ENCODE measurements around the gene GRAMD2B. TPM values are rescaled to one million over a fixed set of nuclear protein-coding genes. Genes with fewer than 3 reads are reported as not detected.

Gene GRAMD2B
- total RNA-seq, 1 donor from 2014 or later: 13.7 TPM

DNA sequence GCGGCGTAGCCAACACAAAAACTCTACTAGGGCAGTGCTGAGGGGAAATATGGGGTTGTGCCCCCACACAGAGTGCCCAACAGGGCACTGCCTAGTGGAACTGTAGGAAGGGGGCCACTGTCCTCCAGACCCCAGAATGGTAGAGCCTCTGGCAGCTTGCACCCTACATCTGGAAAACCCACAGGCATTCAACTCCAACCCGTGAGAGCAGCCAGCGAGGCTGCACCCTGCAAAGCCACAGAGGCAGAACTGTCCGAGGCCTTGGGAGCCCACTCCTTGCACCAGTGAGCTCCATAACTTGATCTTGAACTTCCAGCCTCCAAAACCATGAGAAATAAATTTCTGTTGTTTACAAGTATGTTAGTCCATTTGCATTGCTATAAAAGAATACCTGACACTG is 27.7 kb downstream of the GRAMD2B start:
- H3K36me3 ChIP-seq: no peaks in the 10 kb centered on the region
- peaks cover 5% of the 10 kb centered on the region for H3K4me1 ChIP-seq
- TF ChIP-seq, protein P1, sequence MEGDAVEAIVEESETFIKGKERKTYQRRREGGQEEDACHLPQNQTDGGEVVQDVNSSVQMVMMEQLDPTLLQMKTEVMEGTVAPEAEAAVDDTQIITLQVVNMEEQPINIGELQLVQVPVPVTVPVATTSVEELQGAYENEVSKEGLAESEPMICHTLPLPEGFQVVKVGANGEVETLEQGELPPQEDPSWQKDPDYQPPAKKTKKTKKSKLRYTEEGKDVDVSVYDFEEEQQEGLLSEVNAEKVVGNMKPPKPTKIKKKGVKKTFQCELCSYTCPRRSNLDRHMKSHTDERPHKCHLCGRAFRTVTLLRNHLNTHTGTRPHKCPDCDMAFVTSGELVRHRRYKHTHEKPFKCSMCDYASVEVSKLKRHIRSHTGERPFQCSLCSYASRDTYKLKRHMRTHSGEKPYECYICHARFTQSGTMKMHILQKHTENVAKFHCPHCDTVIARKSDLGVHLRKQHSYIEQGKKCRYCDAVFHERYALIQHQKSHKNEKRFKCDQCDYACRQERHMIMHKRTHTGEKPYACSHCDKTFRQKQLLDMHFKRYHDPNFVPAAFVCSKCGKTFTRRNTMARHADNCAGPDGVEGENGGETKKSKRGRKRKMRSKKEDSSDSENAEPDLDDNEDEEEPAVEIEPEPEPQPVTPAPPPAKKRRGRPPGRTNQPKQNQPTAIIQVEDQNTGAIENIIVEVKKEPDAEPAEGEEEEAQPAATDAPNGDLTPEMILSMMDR (IDR thresholded peaks at IDR 0.05): no peak
- ATAC-seq (no peak), DNase-seq (no peak)
- no peak overlapping the region for H3K27ac ChIP-seq
- H3K9me3 ChIP-seq: no peaks in the 10 kb centered on the region
- H3K27me3 ChIP-seq (ENCODE audit: low read depth): no peaks in the 10 kb centered on the region
- intact Hi-C loops (cut with DNase I): no loop called here
- no peak overlapping the region for H3K4me3 ChIP-seq

DNA sequence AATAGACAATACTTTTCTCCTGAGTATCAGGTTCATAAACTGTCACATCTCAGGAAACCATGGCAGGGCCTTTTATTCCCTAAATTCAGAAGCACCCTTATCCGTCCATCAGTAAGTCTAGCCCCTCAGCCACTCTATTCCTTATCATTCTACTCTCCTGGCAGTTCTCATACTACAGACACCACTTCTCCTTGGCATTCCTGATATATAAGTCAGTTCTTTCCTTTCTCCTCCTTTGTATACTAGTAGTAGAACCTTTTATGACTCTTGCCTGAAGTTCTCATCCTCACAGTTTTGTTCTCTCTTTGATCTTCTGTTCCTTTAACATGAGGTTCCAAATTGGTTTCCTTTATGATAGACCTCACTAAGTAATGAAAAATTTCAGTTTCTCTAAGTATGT is 29.3 kb downstream of the GRAMD2B start:
- Histone ChIP-seq H3K9me3 (no peaks in the 10 kb centered on the region), H3K4me3 (no peak overlapping the region), H3K27ac (no peak overlapping the region), H3K4me1 (peaks cover 5% of the 10 kb centered on the region), H3K27me3 (ENCODE audit: low read depth) (no peaks in the 10 kb centered on the region), H3K36me3 (no peaks in the 10 kb centered on the region)
- no peak for ATAC-seq
- intact Hi-C loops (cut with DNase I): no loop called here
- DNase-seq: no peak
- TF ChIP-seq, protein P1 (IDR thresholded peaks at IDR 0.05): no peak

DNA sequence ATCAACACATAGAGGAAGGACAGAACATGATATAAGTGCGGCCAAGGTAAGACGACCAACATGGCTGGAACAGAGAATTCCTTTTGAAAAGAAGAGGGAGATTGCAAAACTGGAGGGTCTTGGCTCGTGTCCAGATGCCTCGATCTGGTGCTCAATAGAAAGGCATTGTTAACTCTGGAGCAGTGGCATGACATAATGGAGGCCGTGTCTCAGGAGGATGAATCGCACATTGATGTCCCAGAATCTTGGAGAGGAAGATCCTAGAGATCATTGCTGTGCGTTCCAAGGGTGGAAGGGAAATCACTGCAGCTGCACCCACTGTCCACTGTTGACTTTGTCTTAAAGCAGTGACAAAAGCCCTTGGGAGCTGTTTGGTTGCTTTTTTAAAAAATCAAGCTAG is 30.9 kb downstream of the GRAMD2B start:
- H3K9me3 ChIP-seq: no peaks in the 10 kb centered on the region
- H3K4me3 ChIP-seq: no peak overlapping the region
- H3K27ac ChIP-seq: no peak overlapping the region
- intact Hi-C loops (cut with DNase I): no loop called here
- no peak for ATAC-seq
- no peaks in the 10 kb centered on the region for H3K27me3 ChIP-seq (ENCODE audit: low read depth)
- TF ChIP-seq, protein P1 (IDR thresholded peaks at IDR 0.05): no peak
- DNase-seq: no peak
- peaks cover 5% of the 10 kb centered on the region for H3K4me1 ChIP-seq
- H3K36me3 ChIP-seq: no peaks in the 10 kb centered on the region

DNA sequence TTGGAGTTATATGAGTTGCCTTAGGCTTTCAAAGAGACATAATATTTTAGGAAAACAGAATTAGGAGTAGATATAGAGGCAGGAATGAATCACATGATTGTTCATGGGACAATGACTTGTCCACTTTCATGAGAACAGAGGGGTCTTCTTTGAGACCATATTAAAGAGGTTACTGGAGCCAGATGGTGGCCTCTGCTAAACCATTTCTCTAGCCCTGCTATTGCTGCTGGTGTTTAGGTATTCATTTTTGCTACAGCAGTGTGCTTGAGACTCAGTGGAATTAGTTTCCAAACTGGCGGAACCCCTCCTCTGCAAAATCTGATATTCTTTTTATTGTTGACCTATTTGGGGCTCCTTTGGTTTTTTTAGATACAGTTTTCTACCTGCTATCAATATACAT is 31.3 kb downstream of the GRAMD2B start:
- TF ChIP-seq, protein P1 (IDR thresholded peaks at IDR 0.05): no peak
- no peaks in the 10 kb centered on the region for H3K9me3 ChIP-seq
- H3K36me3 ChIP-seq: no peaks in the 10 kb centered on the region
- DNase-seq (no peak), ATAC-seq (no peak)
- H3K27ac ChIP-seq: no peak overlapping the region
- intact Hi-C loops (cut with DNase I): no loop called here
- H3K27me3 ChIP-seq (ENCODE audit: low read depth): no peaks in the 10 kb centered on the region
- H3K4me3 ChIP-seq: no peak overlapping the region
- peaks cover 5% of the 10 kb centered on the region for H3K4me1 ChIP-seq

DNA sequence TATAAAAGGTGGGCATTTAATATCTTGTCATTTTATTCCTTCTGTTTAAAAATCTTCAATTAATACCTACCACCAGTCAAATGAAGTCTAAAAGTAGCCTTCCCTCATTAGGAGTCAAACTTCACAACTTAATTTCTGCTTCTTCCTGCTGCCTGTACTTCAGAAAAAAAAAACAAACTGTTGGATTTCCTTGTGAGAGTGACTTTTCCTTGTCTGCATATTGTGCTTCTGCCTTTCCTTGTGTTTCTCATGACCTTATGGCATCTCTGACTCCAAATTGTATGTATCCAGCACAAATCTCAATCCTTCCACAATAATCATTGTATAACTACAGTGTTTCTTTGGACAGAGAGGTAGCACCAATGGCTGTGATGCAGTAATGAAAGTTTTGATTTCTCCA is 32.1 kb downstream of the GRAMD2B start:
- no peaks in the 10 kb centered on the region for H3K36me3 ChIP-seq
- DNase-seq (no peak), ATAC-seq (no peak)
- H3K4me3 ChIP-seq: no peak overlapping the region
- H3K27ac ChIP-seq: no peak overlapping the region
- H3K9me3 ChIP-seq: no peaks in the 10 kb centered on the region
- no peaks in the 10 kb centered on the region for H3K27me3 ChIP-seq (ENCODE audit: low read depth)
- intact Hi-C loops (cut with DNase I): no loop called here
- H3K4me1 ChIP-seq: no peaks in the 10 kb centered on the region
- TF ChIP-seq, protein P1 (IDR thresholded peaks at IDR 0.05): no peak

DNA sequence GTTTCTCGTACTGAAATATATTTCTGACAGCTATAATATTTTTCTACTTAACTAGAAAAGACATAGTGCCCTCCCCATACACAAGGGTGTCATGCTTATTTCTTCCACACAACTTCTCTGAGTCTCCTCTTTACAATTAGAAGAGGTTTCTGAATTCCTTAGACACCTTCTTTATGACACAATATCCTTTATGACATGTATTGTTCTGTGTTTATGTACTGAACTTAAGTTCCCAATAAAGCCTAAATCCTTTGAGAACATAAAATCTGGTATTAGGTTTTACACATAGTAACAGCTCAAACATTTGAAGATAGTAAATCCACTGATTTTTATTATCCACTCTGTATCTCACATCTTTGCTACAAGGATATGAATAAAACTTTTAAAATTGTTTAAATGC is 32.5 kb downstream of the GRAMD2B start:
- intact Hi-C loops (cut with DNase I): no loop called here
- no peaks in the 10 kb centered on the region for H3K4me1 ChIP-seq
- no peak overlapping the region for H3K4me3 ChIP-seq
- no peaks in the 10 kb centered on the region for H3K27me3 ChIP-seq (ENCODE audit: low read depth)
- TF ChIP-seq, protein P1 (IDR thresholded peaks at IDR 0.05): no peak
- H3K9me3 ChIP-seq: no peaks in the 10 kb centered on the region
- no peaks in the 10 kb centered on the region for H3K36me3 ChIP-seq
- DNase-seq (no peak), ATAC-seq (no peak)
- no peak overlapping the region for H3K27ac ChIP-seq

Measured in lower lobe of right lung (tissue), 2 donors.